HG03457 (cell line): ENCODE measurements around the gene FAM20B.

Experiments
- ATAC-seq: cut with Tn5 transposase; IDR thresholded peaks from one replicate; pipeline ENCODE4 v1.9.1; 2021; ENCODE audit warnings: moderate number of reproducible peaks; ENCODE audit not compliant: unreplicated experiment

The FAM20B gene

GRCh38 chr1:179090923-179091322, 65.2 kb downstream of the FAM20B start:
- no peak for ATAC-seq

DNA sequence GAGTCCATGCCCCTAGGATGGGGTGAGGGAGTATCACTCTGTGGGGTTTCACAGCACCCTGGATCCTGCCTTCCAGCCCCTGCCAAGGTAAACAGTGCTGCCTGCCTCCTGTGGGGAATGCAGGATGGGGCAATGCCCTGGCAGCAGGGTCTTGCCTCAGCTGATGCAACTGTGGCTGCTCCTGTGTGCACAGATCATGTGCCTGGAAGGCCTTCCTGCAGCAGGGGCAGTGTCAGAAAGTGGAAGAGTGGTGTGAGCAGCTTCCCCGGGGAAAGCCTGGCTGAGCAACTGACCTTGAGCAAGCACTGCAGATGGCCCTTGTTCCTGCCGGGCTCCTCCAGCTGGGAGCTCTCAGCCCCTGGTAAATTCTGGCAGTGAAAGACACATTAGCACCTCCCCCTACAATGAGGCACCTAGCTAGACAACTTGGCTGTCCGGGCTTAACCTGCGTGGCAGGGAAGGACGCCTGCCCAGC, 66.0 kb downstream of the FAM20B start:
- ATAC-seq = no peak

- no peak for ATAC-seq
Measured at GRCh38 chr1:179092896-179093461, 67.3 kb downstream of the FAM20B start.

DNA sequence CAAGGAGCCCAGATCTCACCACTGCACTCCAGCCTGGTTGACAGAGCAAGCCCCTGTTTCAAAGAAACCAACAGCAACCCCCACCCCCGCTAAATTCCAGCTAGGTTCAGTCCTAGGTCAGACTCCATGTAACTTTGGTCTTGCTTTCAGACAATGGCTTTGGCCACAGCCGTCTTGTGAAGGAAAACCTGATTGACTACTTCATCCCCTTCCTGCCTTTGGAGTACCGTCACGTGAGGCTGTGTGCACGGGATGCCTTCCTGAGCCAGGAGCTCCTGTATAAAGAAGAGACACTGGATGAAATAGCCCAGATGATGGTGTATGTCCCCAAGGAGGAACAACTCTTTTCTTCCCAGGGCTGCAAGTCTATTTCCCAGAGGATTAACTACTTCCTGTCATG, 69.1 kb downstream of the FAM20B start:
- ATAC-seq = no peak

GRCh38 chr1:179095377-179095776, 69.7 kb downstream of the FAM20B start:
- ATAC-seq = no peak

- no peak for ATAC-seq
Measured at GRCh38 chr1:179095924-179096323, 70.2 kb downstream of the FAM20B start.

GRCh38 chr1:179099891-179100290, 74.2 kb downstream of the FAM20B start:
- ATAC-seq = no peak

DNA sequence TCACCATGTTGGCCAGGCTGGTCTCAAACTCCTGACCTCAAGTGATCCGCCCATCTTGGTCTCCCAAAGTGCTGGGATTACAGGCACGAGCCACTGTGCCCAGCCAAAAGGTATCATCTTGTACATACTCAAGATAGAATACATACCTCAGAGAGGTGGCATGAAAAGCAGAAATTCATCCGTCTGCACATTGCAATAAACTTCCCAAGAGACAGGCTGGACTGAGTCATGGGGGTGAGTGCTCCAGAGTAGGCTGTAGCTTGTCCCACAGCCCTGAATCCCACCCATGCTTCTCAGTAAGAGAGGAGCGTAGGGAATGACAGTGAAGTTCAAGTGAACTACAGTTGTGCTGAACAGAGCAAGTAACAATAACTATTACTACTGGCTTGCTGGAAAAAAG, 75.9 kb downstream of the FAM20B start:
- no peak for ATAC-seq

DNA sequence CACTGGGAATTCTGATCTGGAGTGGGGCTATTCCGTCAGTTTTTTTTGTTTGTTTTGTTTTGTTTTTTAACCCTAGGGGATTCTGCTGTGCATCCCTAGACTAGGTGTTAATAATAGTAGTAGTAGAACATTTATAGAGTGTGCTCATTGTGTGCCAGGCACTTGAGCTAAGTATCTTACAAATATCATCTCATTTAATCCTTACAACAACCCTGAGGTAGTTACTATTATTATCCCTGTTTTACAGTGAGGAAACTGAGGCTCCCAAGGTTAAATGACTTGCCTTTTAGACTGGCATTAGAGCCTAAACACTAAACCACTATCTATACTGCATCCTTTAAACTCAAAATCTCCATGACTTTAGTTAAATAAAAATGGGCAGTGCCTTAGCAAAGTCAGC, 78.3 kb downstream of the FAM20B start:
- no peak for ATAC-seq

GRCh38 chr1:179104611-179105250, 79.0 kb downstream of the FAM20B start:
- no peak for ATAC-seq

GRCh38 chr1:179105393-179105792, 79.7 kb downstream of the FAM20B start:
- ATAC-seq = no peak

GRCh38 chr1:179107706-179108629, 82.3 kb downstream of the FAM20B start:
- ATAC-seq = no peak

DNA sequence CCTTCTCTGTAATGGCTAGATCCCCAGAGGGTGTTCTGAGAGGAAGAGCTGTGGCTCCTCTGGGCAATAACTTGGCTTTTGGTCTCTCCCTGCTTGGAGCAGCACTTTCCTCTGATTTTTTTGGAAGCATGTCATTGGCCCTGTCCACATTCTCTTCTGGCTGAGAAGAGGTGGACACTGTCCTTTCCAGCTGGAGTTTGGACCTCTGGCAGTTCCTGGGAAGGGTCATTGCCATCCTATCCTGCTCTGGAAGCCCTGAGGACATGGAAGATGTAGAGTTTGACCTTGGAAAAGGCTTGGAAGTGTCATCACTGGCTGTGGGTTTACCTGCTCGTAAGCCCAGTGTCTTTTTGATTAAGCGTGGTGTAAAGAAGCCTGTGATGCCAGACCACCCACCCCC, 83.0 kb downstream of the FAM20B start:
- no peak for ATAC-seq

DNA sequence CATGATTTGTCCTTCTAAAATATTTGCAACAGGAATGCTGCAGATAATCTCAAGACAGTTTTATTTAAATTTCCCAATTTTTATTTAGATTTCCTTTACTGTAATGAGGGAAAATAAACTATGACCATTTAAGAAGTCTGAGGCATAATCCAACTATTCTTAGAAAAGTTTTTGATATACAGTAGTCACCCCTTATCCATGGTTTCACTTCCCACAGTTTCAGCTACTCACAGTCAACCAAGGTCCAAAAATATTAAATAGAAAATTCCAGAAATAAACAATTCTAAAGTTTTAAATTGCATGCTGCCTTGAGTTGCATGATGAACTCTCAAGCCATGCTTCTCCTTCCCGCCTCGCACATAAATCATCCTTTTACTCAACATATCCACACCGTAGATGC, 89.5 kb downstream of the FAM20B start:
- no peak for ATAC-seq

DNA sequence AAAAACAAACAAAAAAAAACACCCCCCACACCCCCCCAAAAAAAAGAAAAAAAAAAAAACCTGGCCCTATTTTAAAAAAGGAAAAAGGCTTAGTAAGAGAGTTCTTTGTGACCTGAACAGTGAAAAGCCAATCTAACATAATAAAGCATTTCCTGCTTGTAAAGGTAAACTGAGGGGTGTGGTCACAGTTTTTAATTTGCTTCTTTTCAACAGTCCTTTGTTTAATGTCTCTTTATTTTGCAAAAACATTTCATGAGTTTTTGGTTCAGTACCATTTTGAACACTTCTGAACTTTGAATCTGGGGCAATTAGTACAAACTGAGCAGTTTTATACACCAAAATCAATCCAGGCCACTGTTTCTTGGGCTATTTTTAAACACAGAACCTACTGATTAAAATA, 93.8 kb downstream of the FAM20B start:
- ATAC-seq = no peak

GRCh38 chr1:179120736-179121135, 95.0 kb downstream of the FAM20B start:
- ATAC-seq = no peak

- no peak for ATAC-seq
Measured at GRCh38 chr1:179121159-179121938, 95.7 kb downstream of the FAM20B start.

DNA sequence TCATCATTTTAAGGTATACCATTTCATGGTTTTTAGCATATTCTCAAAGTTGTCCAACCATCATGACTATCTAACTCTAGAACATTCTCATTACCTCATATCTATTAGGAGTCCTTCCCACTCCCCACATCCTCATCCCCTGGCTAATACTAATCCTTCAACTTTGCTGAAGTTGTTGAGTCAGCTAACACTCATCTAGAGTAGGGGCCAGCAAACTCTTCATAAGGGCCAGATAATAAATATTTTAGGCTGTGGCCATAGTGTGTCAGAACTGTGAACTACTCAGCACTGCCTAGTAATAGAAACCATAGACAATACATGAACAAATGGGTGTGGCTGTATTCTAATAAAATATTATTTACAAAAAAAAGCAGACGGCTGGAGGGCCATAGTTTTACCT, 99.2 kb downstream of the FAM20B start:
- no peak for ATAC-seq
